Uterus (tissue), 2 donors: Measurements from ENCODE around the gene SHOC2.

Experiments used
- CTCF ChIP-seq, 4 experiments: fragments of 200-600 bp in 2 of 4; fragments of 450-650 bp in 2 of 4; sonication (generic) in 2 of 4; IDR thresholded peaks; one replicate each; pipeline ENCODE4 v1.5.1; 2016 to 2019; ENCODE audit warnings: antibody characterized with exemption in 4 of 4, mild to moderate bottlenecking in 2 of 4, moderate library complexity in 1 of 4
- POLR2A ChIP-seq, 2 donors: fragments of 450-650 bp; IDR thresholded peaks; one replicate each; pipeline ENCODE4 v1.6.1; 2016; ENCODE audit warnings: antibody characterized with exemption in 2 of 2, mild to moderate bottlenecking in 1 of 2, moderate library complexity in 1 of 2

- TF ChIP-seq CTCF (IDR thresholded peaks at IDR 0.05) = no peak
- TF ChIP-seq POLR2A (IDR thresholded peaks at IDR 0.05) = no peak
Observed at GRCh38 chr10:110978204-110978603, 58.8 kb downstream of the SHOC2 start.
